GM13976 (cell line): ENCODE data around the gene LMF1.
"Not testable (repeated sequence)": the region's sequence is repeated elsewhere in the genome, so short reads cannot be mapped to it uniquely, and the experiment has no call there.

ENCODE experiments used
- DNase-seq: peaks from one replicate; pipeline ENCODE4 v3.0.0; 2012; ENCODE audit warnings: low spot score
- CTCF ChIP-seq: IDR thresholded peaks from 2 replicates; pipeline ENCODE4 v1.5.1; 2012; ENCODE audit warnings: borderline replicate concordance, mild to moderate bottlenecking; ENCODE audit not compliant: insufficient read depth; ENCODE audit errors: extremely low read depth, missing control alignments, control extremely low read depth
- in situ Hi-C: fragments of 300-500 bp; cut with MboI; formaldehyde crosslinking; loops from one replicate; pipeline ENCODE4 v1.12.0; 2022; ENCODE audit warnings: low sequenced_read_pairs, mixed read lengths, inconsistent platforms; ENCODE audit not compliant: unreplicated experiment

LMF1 gene

GRCh38 chr16:842711-843560 lies 127.8 kb downstream of the LMF1 start:
- no peak for DNase-seq
- TF ChIP-seq CTCF = no peak
- in situ Hi-C loops = no loop called here

GRCh38 chr16:842061-842476 lies 128.7 kb downstream of the LMF1 start:
- in situ Hi-C loops = no loop called here
- no peak for DNase-seq
- no peak for TF ChIP-seq CTCF

GRCh38 chr16:841455-842060 lies 129.2 kb downstream of the LMF1 start:
- no peak for TF ChIP-seq CTCF
- in situ Hi-C loops = no loop called here
- no peak for DNase-seq

GRCh38 chr16:840561-841454 lies 130.0 kb downstream of the LMF1 start:
- no peak for DNase-seq
- no peak for TF ChIP-seq CTCF
- in situ Hi-C loops = no loop called here

GRCh38 chr16:839643-840408 lies 131.0 kb downstream of the LMF1 start:
- no peak for DNase-seq
- in situ Hi-C loops = no loop called here
- no peak for TF ChIP-seq CTCF

- DNase-seq = no peak
- in situ Hi-C loops = no loop called here
- TF ChIP-seq CTCF = no peak
These were observed 132.0 kb downstream of the LMF1 start for GRCh38 chr16:838741-839140.

- in situ Hi-C loops, DNase-seq: not testable (repeated sequence)
These were observed 134.0 kb downstream of the LMF1 start for GRCh38 chr16:836822-837221.
